ENCODE results near the gene RNF182. TPM values are rescaled to one million over a fixed set of nuclear protein-coding genes. Genes with fewer than 3 reads are reported as not detected.

The RNF182 gene
- polyA plus RNA-seq, 1 experiment = 12.4 TPM

DNA sequence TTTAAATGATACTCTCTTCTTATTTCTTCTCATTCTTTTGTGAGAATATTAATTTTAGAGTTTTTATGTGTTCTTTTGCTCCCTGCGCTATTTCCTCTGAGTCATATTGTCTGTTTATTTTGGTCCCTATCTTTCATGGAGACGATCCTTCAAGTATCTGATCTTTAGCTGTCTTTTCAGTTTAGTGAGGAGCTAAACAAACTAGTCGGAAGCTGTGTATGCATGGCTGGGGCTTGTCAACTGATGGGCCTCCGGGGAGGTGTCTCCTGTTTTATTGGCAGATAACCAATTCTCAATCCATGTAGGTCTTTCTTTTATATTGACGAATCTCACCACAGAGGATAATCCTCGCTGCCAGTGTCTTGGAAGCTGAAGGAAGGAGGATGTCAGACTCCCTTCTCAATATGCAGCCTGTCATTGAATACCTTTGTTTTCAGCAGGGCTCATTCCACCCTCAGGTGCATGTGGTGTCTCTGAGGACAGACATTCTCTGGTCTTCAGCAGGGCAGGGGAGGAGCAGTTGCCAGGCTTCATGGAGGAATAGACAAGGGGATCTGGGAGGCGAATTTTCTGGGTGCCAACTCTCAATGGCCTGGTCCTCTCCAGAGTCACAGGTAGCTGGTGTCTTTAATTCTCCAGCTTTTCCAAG lies 64.9 kb downstream of the RNF182 start:
- TF ChIP-seq, protein P1, sequence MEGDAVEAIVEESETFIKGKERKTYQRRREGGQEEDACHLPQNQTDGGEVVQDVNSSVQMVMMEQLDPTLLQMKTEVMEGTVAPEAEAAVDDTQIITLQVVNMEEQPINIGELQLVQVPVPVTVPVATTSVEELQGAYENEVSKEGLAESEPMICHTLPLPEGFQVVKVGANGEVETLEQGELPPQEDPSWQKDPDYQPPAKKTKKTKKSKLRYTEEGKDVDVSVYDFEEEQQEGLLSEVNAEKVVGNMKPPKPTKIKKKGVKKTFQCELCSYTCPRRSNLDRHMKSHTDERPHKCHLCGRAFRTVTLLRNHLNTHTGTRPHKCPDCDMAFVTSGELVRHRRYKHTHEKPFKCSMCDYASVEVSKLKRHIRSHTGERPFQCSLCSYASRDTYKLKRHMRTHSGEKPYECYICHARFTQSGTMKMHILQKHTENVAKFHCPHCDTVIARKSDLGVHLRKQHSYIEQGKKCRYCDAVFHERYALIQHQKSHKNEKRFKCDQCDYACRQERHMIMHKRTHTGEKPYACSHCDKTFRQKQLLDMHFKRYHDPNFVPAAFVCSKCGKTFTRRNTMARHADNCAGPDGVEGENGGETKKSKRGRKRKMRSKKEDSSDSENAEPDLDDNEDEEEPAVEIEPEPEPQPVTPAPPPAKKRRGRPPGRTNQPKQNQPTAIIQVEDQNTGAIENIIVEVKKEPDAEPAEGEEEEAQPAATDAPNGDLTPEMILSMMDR (IDR thresholded peaks at IDR 0.05; ENCODE audit: low read depth, low read length) = no peak
- Histone ChIP-seq H3K27ac (ENCODE audit: low read depth, low read length) (no peak overlapping the region), H3K27me3 (ENCODE audit: control insufficient read depth, insufficient read depth, low read length) (no peaks in the 10 kb centered on the region), H3K4me3 (ENCODE audit: low read depth, low read length) (no peak overlapping the region), H3K9me3 (ENCODE audit: control insufficient read depth, insufficient read depth, low read length) (no peaks in the 10 kb centered on the region)
- ChIA-PET CTCF (interaction anchor here (1.0 kb wide), 1 partner anchor 81 kb away, joined by 4 read pairs; no protein-coding TSS in a partner anchor), POLR2A (no interaction called here)
- DNase-seq (ENCODE audit: low read depth, low spot score) = no peak

DNA sequence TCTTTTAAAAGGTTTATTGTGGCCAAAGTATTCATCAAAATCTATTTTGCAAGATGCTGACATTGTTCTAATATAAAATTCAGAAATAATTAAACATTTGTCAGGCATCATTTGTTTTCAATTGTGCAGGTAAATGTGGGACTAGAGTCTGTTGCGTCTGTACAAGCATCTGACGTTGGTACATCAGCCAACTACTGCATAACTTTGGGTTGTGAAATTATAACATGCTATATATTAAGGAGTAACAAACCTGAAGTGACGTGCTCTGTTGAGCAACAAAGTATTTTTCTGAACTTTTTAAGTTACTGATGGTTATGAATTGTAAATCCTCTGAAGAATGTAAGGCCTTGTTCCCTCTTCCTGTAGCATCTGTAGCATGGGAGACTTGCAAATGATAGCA lies 66.0 kb downstream of the RNF182 start:
- CTCF ChIA-PET = no interaction called here
- POLR2A ChIA-PET = no interaction called here
- no peaks in the 10 kb centered on the region for H3K9me3 ChIP-seq (ENCODE audit: control insufficient read depth, insufficient read depth, low read length)
- TF ChIP-seq, protein P1 (IDR thresholded peaks at IDR 0.05; ENCODE audit: low read depth, low read length) = no peak
- no peaks in the 10 kb centered on the region for H3K27me3 ChIP-seq (ENCODE audit: control insufficient read depth, insufficient read depth, low read length)
- H3K4me3 ChIP-seq (ENCODE audit: low read depth, low read length) = no peak overlapping the region
- no peak overlapping the region for H3K27ac ChIP-seq (ENCODE audit: low read depth, low read length)
- DNase-seq (ENCODE audit: low read depth, low spot score) = no peak

DNA sequence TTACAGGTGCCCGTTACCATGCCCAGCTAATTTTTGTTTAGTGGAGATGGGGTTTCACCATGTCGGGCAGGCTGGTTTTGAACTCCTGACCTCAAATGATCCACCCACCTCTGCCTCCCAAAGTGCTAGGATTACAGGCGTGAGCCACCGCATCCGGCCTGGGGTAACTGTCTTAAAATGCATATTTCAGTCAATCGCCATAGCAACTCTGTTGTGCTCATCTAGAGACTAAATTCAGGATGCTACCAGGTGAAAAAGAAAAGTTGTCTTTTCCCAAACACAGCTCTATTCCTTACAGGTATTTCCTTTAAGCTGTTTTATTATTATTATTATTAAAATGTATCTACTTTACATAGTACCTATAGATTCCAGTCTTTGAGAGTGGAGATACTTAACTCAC lies 66.6 kb downstream of the RNF182 start:
- no peaks in the 10 kb centered on the region for H3K9me3 ChIP-seq (ENCODE audit: control insufficient read depth, insufficient read depth, low read length)
- ChIA-PET POLR2A (no interaction called here), CTCF (no interaction called here)
- H3K27ac ChIP-seq (ENCODE audit: low read depth, low read length) = no peak overlapping the region
- TF ChIP-seq, protein P1 (IDR thresholded peaks at IDR 0.05; ENCODE audit: low read depth, low read length) = no peak
- H3K27me3 ChIP-seq (ENCODE audit: control insufficient read depth, insufficient read depth, low read length) = no peaks in the 10 kb centered on the region
- no peak overlapping the region for H3K4me3 ChIP-seq (ENCODE audit: low read depth, low read length)
- DNase-seq (ENCODE audit: low read depth, low spot score) = no peak

DNA sequence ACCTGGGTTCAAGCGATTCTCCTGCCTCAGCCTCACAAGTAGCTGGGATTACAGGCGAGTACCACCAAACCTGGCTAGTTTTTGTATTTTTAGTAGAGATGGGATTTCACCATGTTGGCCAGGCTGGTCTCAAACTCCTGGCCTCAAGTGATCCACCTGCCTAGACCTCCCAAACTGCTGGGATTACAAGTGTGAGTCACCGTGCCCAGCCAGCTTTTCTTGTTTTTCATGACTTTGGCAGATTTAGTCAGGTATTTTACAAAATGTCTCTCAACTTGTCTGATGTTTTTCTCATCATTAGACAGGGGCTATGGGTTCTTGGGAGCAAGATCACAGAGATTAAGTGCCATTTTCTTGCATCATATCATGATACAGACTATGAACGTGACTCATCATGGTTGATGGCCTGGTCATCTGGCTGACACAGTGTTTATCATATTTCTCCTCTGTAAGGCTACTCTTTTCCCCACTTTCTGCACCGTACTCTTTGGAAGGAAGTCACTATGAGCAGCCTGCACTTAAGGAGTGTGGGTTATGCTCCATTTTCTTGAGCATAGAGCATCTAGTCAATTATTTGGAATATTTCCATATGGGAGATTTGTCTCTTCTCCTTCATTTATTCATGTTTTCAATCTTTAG lies 67.8 kb downstream of the RNF182 start:
- Histone ChIP-seq H3K4me3 (ENCODE audit: low read depth, low read length) (no peak overlapping the region), H3K27ac (ENCODE audit: low read depth, low read length) (no peak overlapping the region), H3K9me3 (ENCODE audit: control insufficient read depth, insufficient read depth, low read length) (no peaks in the 10 kb centered on the region), H3K27me3 (ENCODE audit: control insufficient read depth, insufficient read depth, low read length) (no peaks in the 10 kb centered on the region)
- CTCF ChIA-PET = interaction anchor here (0.7 kb wide), 1 partner anchor 18 kb away, joined by 3 read pairs; no protein-coding TSS in a partner anchor
- TF ChIP-seq, protein P1 (IDR thresholded peaks at IDR 0.05; ENCODE audit: low read depth, low read length) = no peak
- POLR2A ChIA-PET = interaction anchor here (0.8 kb wide), 1 partner anchor 69 kb away, joined by 3 read pairs; no protein-coding TSS in a partner anchor
- DNase-seq (ENCODE audit: low read depth, low spot score) = peak; percentile 29

DNA sequence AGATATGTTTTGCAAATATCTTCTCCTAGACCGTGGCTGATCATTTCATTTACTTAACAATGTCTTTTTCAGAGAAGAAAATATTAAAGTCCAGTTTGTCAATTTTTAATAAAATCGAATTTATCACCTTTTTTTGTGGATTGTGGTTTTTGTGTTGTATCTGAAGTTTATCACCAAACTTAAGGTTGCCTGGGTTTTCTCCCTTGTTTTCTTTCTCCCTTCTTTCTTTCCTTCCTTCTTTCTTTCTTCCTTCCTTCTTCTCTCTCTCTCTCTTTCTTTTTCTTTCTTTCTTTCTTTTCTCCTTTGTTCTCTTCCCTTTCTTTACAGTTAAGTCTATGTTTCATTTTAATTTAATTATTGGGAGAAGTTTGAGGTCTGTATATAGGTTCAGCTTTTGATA lies 68.7 kb downstream of the RNF182 start:
- no peaks in the 10 kb centered on the region for H3K27me3 ChIP-seq (ENCODE audit: control insufficient read depth, insufficient read depth, low read length)
- TF ChIP-seq, protein P1 (IDR thresholded peaks at IDR 0.05; ENCODE audit: low read depth, low read length) = no peak
- CTCF ChIA-PET = no interaction called here
- H3K9me3 ChIP-seq (ENCODE audit: control insufficient read depth, insufficient read depth, low read length) = no peaks in the 10 kb centered on the region; the same call in 1 of the 2 replicates
- no peak for DNase-seq (ENCODE audit: low read depth, low spot score)
- POLR2A ChIA-PET = no interaction called here
- H3K27ac ChIP-seq (ENCODE audit: low read depth, low read length) = no peak overlapping the region
- H3K4me3 ChIP-seq (ENCODE audit: low read depth, low read length) = no peak overlapping the region
